HG03378 (cell line): ENCODE measurements around the gene SLC35A5.
"Not testable (repeated sequence)": the region's sequence is repeated elsewhere in the genome, so short reads cannot be mapped to it uniquely, and the experiment has no call there.

Experiments
- ATAC-seq: cut with Tn5 transposase; IDR thresholded peaks from one replicate; pipeline ENCODE4 v1.9.1; 2021; ENCODE audit warnings: mild to moderate bottlenecking, moderate library complexity; ENCODE audit not compliant: unreplicated experiment

Gene SLC35A5, protein sequence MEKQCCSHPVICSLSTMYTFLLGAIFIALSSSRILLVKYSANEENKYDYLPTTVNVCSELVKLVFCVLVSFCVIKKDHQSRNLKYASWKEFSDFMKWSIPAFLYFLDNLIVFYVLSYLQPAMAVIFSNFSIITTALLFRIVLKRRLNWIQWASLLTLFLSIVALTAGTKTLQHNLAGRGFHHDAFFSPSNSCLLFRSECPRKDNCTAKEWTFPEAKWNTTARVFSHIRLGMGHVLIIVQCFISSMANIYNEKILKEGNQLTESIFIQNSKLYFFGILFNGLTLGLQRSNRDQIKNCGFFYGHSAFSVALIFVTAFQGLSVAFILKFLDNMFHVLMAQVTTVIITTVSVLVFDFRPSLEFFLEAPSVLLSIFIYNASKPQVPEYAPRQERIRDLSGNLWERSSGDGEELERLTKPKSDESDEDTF

GRCh38 chr3:112561734-112562529, at the start of gene SLC35A5, which contains the start of gene ATG3:
SLC35A5 (plus strand) TSS chr3:112562045; CDS start chr3:112563404, 1,359 bp downstream.
ATG3 (minus strand) TSS chr3:112561962; CDS start chr3:112561528, 434 bp downstream.
- ATAC-seq: peak; percentile 76

DNA sequence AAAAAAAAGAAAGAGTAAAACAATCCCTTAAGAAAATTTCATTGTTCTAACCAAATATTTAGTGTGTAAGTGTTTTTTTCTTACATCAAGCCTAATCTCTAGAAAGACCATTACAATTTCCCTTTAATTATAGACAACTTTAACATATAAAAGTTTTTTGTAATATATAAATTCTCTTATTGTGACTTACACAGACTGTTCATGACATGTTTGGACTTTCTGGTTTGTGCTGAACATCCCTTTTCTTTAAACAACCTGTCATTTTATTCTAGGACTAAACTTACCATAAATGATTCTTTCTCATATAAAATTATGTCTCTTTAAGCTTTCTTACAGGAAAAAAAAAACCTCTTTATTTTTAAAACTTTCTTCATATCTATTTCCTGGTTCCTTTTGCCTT, 49.5 kb upstream of the SLC35A5 start:
- ATAC-seq: no peak

- ATAC-seq: peak; percentile 98
Observed at GRCh38 chr3:112514527-112515128, 47.2 kb upstream of the SLC35A5 start.

GRCh38 chr3:112518970-112519369, 42.9 kb upstream of the SLC35A5 start:
- ATAC-seq: peak; percentile 1

GRCh38 chr3:112519424-112520001, 42.3 kb upstream of the SLC35A5 start:
- peak; percentile 62 for ATAC-seq

GRCh38 chr3:112524127-112524526, 37.7 kb upstream of the SLC35A5 start:
- ATAC-seq: not testable (repeated sequence)

DNA sequence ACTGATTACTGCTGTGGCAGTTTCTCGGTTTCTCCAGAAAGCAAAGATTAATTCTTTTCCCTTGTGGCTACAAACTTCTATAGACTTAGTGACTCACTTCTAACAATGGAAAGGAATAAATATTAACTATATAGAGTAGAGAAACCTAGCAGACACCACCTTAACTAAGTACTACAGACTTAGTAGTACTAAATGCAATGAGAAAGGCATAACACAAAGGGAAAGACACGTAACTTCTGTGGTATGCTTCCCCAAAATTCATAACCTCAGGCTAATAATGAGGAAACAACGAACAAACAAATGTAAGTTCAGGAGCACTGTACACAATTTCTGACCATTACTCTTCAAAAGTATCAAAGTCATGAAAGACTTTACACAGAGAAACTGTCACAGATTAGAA, 31.3 kb upstream of the SLC35A5 start:
- ATAC-seq: no peak

GRCh38 chr3:112531358-112531781, 30.5 kb upstream of the SLC35A5 start:
- ATAC-seq: no peak

- ATAC-seq: peak; percentile 90
Observed at GRCh38 chr3:112539825-112540650, 21.8 kb upstream of the SLC35A5 start.

DNA sequence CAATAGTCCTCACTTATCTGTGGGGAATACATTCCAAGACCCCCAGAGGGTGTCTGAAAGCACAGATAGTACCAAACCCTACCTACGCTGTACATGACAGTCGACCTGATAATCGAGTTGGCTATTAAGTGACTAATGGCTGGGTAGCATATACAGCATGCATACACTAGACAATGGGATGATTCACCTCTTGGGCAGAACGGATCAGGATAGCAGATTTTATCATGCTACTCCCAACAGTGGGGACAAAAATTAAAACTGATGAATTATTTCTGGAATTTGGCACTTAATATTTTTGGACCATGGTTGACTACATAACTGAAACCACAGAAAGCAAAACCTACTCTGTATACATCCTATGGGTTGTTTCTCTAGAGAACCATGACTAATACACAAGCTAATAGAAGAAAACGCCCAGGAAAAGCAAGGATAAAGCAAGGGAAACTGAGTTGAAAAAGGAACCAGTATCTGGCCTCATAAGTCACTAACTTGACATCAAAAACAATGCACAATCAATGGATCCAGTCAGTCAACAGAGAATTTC, 15.6 kb upstream of the SLC35A5 start:
- no peak for ATAC-seq

- ATAC-seq: no peak
Observed at GRCh38 chr3:112550859-112551258, 11.0 kb upstream of the SLC35A5 start.

- no peak for ATAC-seq
Observed at GRCh38 chr3:112555535-112556170, 6.2 kb upstream of the SLC35A5 start.

- ATAC-seq: no peak
Observed at GRCh38 chr3:112557976-112558375, 3.9 kb upstream of the SLC35A5 start.

GRCh38 chr3:112560307-112560706, 1.5 kb upstream of the SLC35A5 start:
- ATAC-seq: no peak

DNA sequence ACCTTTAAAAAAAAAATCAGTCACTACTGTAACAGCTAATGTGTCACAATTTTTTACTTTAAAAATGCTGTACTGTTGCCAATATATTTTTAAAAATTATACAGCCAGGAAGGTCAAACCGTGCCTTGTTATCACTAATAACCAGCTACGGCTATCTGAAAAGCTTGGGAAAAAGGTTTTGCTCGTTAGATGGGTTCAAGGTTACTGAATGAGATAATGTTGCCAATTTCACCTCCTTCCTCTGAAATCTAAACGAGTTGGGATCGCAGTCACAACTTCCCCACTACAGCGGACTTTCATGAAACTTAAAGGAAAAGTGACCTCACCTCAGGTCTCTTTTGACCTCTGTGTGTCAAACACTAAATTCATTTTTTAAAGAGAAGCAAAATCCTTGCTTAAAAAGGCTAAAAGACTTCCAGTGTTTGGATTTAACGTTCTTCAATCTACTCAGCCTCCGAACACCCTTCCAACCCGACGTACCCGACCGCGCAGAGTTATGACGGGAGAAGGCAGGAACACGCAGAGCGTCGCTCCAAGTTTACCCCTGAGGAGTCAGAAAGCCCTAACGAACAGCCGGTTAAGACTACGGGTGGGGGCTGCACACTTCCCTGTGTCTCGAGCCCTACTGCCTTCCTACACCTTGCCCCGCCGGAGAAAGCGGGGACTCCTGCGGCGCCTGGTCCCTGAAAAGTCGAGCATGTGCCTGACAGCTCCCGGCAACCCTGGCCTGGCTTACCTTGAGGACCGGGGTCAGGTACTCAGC, 943 bp upstream of the SLC35A5 start:
- ATAC-seq: peak; percentile 25

- peak; percentile 27 for ATAC-seq
Observed at GRCh38 chr3:112561484-112561733, 436 bp upstream of the SLC35A5 start.

GRCh38 chr3:112564247-112564939, 2.5 kb downstream of the SLC35A5 start:
- not testable (repeated sequence) for ATAC-seq

- ATAC-seq: no peak
Observed at GRCh38 chr3:112564940-112565305, 3.1 kb downstream of the SLC35A5 start.
